Measurements from ENCODE around the gene DCAF11. TPM values are rescaled to one million over a fixed set of nuclear protein-coding genes. Genes with fewer than 3 reads are reported as not detected.

DCAF11 gene
- total and polyA plus RNA-seq, 2 of the 13 experiments (the other 11 are each of a cell fraction or from before 2014, with no cell fraction given), result 150 to 257 TPM

GRCh38 chr14:24135834-24136683, 21.5 kb downstream of the DCAF11 start, which contains the start of gene PSME1 (continued):
- TF ChIP-seq TFE3 (CRISPR knock-in tag; IDR thresholded peaks at IDR 0.05) (no peak; the same call in 1 of the 2 replicates), ELK4 (CRISPR knock-in tag; IDR thresholded peaks at IDR 0.05; ENCODE audit: borderline replicate concordance) (no peak), ZNF644 (CRISPR knock-in tag; IDR thresholded peaks at IDR 0.05; ENCODE audit: low read depth) (peak; percentile 35; the same call in 1 of the 2 replicates), ZNF382 (CRISPR knock-in tag; IDR thresholded peaks at IDR 0.05; ENCODE audit: borderline replicate concordance) (no peak), BCL6 (CRISPR knock-in tag; IDR thresholded peaks at IDR 0.05) (peak; percentile 57), NFATC3 (CRISPR knock-in tag; IDR thresholded peaks at IDR 0.05) (no peak), ZNF232 (CRISPR knock-in tag; IDR thresholded peaks at IDR 0.05; ENCODE audit: borderline replicate concordance) (peak; percentile 94), ZNF597 (CRISPR knock-in tag; IDR thresholded peaks at IDR 0.05) (no peak; the same call in 1 of the 2 replicates), TCF7L2 (IDR thresholded peaks at IDR 0.05; ENCODE audit: low read depth, low read length) (no peak), PBX2 (CRISPR knock-in tag; IDR thresholded peaks at IDR 0.05) (no peak), SNAI1 (CRISPR knock-in tag; IDR thresholded peaks at IDR 0.05; ENCODE audit: borderline replicate concordance) (no peak), AFF4 (CRISPR knock-in tag; IDR thresholded peaks at IDR 0.05) (no peak; the same call in 1 of the 2 replicates), PLRG1 (conservative IDR thresholded peaks at IDR 0.05) (no peak), SMC3 (IDR thresholded peaks at IDR 0.05; ENCODE audit: low read length) (no peak; the same call in 1 of the 2 replicates), CBX2 (IDR thresholded peaks at IDR 0.05; ENCODE audit: low read depth, low read length) (no peak), CBX2 (CRISPR knock-in tag; IDR thresholded peaks at IDR 0.05; ENCODE audit: low read depth) (peak; percentile 36; the same call in 1 of the 2 replicates), ATF6 (CRISPR knock-in tag; conservative IDR thresholded peaks at IDR 0.05) (no peak; the same call in 1 of the 2 replicates), PHF20 (CRISPR knock-in tag; IDR thresholded peaks at IDR 0.05) (no peak), RFX1 (IDR thresholded peaks at IDR 0.05) (no peak)
